H1 (cell line): ENCODE data around the gene ARID1B. TPM values are rescaled to one million over a fixed set of nuclear protein-coding genes. Genes with fewer than 3 reads are reported as not detected.

ENCODE experiments used
- CTCF ChIA-PET: fragments of 300-600 bp; sonication (Branson Sonifier 250); formaldehyde crosslinking; loops from one replicate; lab custom pipeline; 2021; ENCODE audit not compliant: partially characterized antibody; lab: Charles Lee
- POLR2A ChIA-PET: fragments of 300-600 bp; sonication (Branson Sonifier 250); formaldehyde crosslinking; loops from one replicate; lab custom pipeline; 2021; ENCODE audit warnings: inconsistent platforms; ENCODE audit not compliant: partially characterized antibody; lab: Charles Lee
- DNase-seq, 2 experiments: peaks; one replicate each; pipeline versions ENCODE4 v3.0.0 to v3.0.0-alpha.2; 2010 to 2022; ENCODE audit warnings: low spot score in 2 of 2, low read depth in 1 of 2, mixed read lengths in 1 of 2
- FAIRE-seq: peaks from 2 replicates; lab custom pipeline; 2011; peaks lifted over from hg19 to GRCh38; lab: Jason Lieb, UNC
- H2AFZ ChIP-seq: 2 replicates; pipeline ENCODE4 v1.8.1; 2012; ENCODE audit warnings: low read length, inconsistent platforms
- H2AK5ac ChIP-seq: 2 replicates; pipeline ENCODE4 v1.6.1; 2013; ENCODE audit warnings: low read depth, low read length
- H2BK120ac ChIP-seq: replicated peaks from 2 replicates; pipeline ENCODE3; 2013; ENCODE audit warnings: low read depth, low read length, inconsistent platforms
- H2BK12ac ChIP-seq: 2 replicates; pipeline ENCODE4 v1.6.1; 2013; ENCODE audit warnings: low read depth, low read length
- H2BK15ac ChIP-seq: 2 replicates; pipeline ENCODE4 v1.6.1; 2013; ENCODE audit warnings: low read length
- H2BK20ac ChIP-seq: 2 replicates; pipeline ENCODE4 v1.6.1; 2013; ENCODE audit warnings: low read length
- H2BK5ac ChIP-seq: 2 replicates; pipeline ENCODE4 v1.6.1; 2013; ENCODE audit warnings: low read depth, low read length
- H3K14ac ChIP-seq: 2 replicates; pipeline ENCODE4 v1.6.1; 2013; ENCODE audit warnings: inconsistent platforms; ENCODE audit not compliant: insufficient read length
- H3K18ac ChIP-seq: 2 replicates; pipeline ENCODE4 v1.6.1; 2013; ENCODE audit warnings: low read length; ENCODE audit errors: extremely low read depth
- H3K23ac ChIP-seq: 2 replicates; pipeline ENCODE4 v1.6.1; 2013; ENCODE audit warnings: inconsistent platforms; ENCODE audit not compliant: insufficient read length
- H3K23me2 ChIP-seq: 2 replicates; pipeline ENCODE4 v1.6.1; 2013; ENCODE audit warnings: low read depth, low read length
- H3K27ac ChIP-seq: 2 replicates; pipeline ENCODE4 v1.6.1; 2011; ENCODE audit warnings: low read depth, low read length, inconsistent platforms
- H3K27me3 ChIP-seq, 4 experiments: replicated peaks in 1 of 4; 1 replicate in 1 of 4; 2 replicates in 3 of 4; pipeline versions ENCODE4 v1.6.1 to v1.8.1; 2011 to 2013; ENCODE audit warnings: low read length in 3 of 4, mild to moderate bottlenecking in 3 of 4, inconsistent platforms in 2 of 4, mixed read lengths in 2 of 4, moderate library complexity in 1 of 4; ENCODE audit not compliant: control insufficient read depth in 3 of 4, insufficient read depth in 3 of 4; ENCODE audit errors: extremely low read depth in 1 of 4
- H3K36me3 ChIP-seq, 4 experiments: 2 replicates each; pipeline versions ENCODE4 v1.6.1 to v1.8.1; 2011 to 2013; ENCODE audit warnings: mild to moderate bottlenecking in 4 of 4, low read length in 3 of 4, moderate library complexity in 2 of 4, control low read depth in 1 of 4, inconsistent platforms in 1 of 4; ENCODE audit not compliant: insufficient read depth in 4 of 4, control insufficient read depth in 2 of 4
- H3K4ac ChIP-seq: replicated peaks from 2 replicates; pipeline ENCODE3; 2013; ENCODE audit warnings: low read length, low read depth, mixed read lengths, inconsistent platforms; ENCODE audit not compliant: insufficient read length
- H3K4me1 ChIP-seq, 4 experiments: replicated peaks in 1 of 4; 1 replicate in 1 of 4; 2 replicates in 3 of 4; pipeline versions ENCODE4 v1.6.1 to v1.8.1; 2011 to 2013; ENCODE audit warnings: low read length in 3 of 4, inconsistent platforms in 2 of 4, mixed read lengths in 1 of 4; ENCODE audit not compliant: insufficient read depth in 4 of 4, control insufficient read depth in 3 of 4
- H3K4me2 ChIP-seq, 2 experiments: 2 replicates each; pipeline versions ENCODE4 v1.6.1 to v1.8.1; 2011 to 2013; ENCODE audit warnings: low read depth in 2 of 2, low read length in 2 of 2, control low read depth in 1 of 2, inconsistent platforms in 1 of 2, mild to moderate bottlenecking in 1 of 2; ENCODE audit not compliant: insufficient read depth in 1 of 2
- H3K4me3 ChIP-seq, 4 experiments: fragments of 200-600, 300-600 bp in 1 of 4; sonication (generic), shearing (Covaris generic), sonication (Bioruptor Twin) in 1 of 4; 2 replicates each; pipeline versions ENCODE4 v1.5.1 to v1.8.1; 2011 to 2016; ENCODE audit warnings: low read length in 4 of 4, low read depth in 3 of 4, control low read depth in 2 of 4, inconsistent platforms in 2 of 4, mild to moderate bottlenecking in 2 of 4, mixed read lengths in 1 of 4, moderate library complexity in 1 of 4; ENCODE audit not compliant: insufficient read depth in 2 of 4; ENCODE audit errors: extremely low read depth in 1 of 4
- H3K56ac ChIP-seq: replicated peaks from 2 replicates; pipeline ENCODE3; 2013; ENCODE audit warnings: low read depth, mild to moderate bottlenecking, mixed read lengths, low read length, inconsistent platforms; ENCODE audit not compliant: insufficient read length
- H3K79me1 ChIP-seq: 2 replicates; pipeline ENCODE4 v1.6.1; 2013; ENCODE audit warnings: low read depth, low read length, control low read depth
- H3K79me2 ChIP-seq, 2 experiments: 2 replicates each; pipeline versions ENCODE4 v1.6.1 to v1.8.1; 2012 to 2013; ENCODE audit warnings: low read length in 2 of 2, mild to moderate bottlenecking in 2 of 2, inconsistent platforms in 1 of 2; ENCODE audit not compliant: insufficient read depth in 2 of 2, control insufficient read depth in 1 of 2
- H3K9ac ChIP-seq, 4 experiments: replicated peaks in 1 of 4; 1 replicate in 1 of 4; 2 replicates in 3 of 4; pipeline versions ENCODE4 v1.6.1 to v1.8.1; 2011 to 2013; ENCODE audit warnings: low read depth in 3 of 4, low read length in 3 of 4, control low read depth in 2 of 4, mild to moderate bottlenecking in 2 of 4, moderate library complexity in 2 of 4, inconsistent platforms in 1 of 4; ENCODE audit errors: extremely low read depth in 1 of 4
- H3K9me3 ChIP-seq, 2 experiments: 2 replicates each; pipeline versions ENCODE4 v1.6.1 to v1.8.1; 2012 to 2013; ENCODE audit warnings: mild to moderate bottlenecking in 2 of 2, moderate library complexity in 2 of 2, control low read depth in 1 of 2, inconsistent platforms in 1 of 2, low read depth in 1 of 2, low read length in 1 of 2, mixed read lengths in 1 of 2; ENCODE audit not compliant: insufficient read depth in 2 of 2
- H4K20me1 ChIP-seq, 2 experiments: replicated peaks in 1 of 2; 2 replicates each; pipeline versions ENCODE3 to v1.8.1; 2011 to 2013; ENCODE audit warnings: inconsistent platforms in 2 of 2, low read length in 2 of 2, mild to moderate bottlenecking in 1 of 2; ENCODE audit not compliant: insufficient read depth in 2 of 2, control insufficient read depth in 1 of 2
- H4K5ac ChIP-seq: 2 replicates; pipeline ENCODE4 v1.6.1; 2013; ENCODE audit warnings: low read length, low read depth, mixed read lengths, inconsistent platforms; ENCODE audit not compliant: insufficient read length
- H4K8ac ChIP-seq: 2 replicates; pipeline ENCODE4 v1.8.0; 2013; ENCODE audit warnings: mild to moderate bottlenecking, moderate library complexity, low read length, inconsistent platforms; ENCODE audit not compliant: insufficient read depth; ENCODE audit errors: extremely low read depth
- H4K91ac ChIP-seq: replicated peaks from 2 replicates; pipeline ENCODE3; 2013; ENCODE audit warnings: low read length, mixed read lengths, inconsistent platforms; ENCODE audit not compliant: insufficient read length
- BACH1 ChIP-seq: IDR thresholded peaks from 2 replicates; pipeline ENCODE4 v1.6.1; 2012; ENCODE audit warnings: low read length, improper control_type of control experiment
- BCL11A ChIP-seq, 2 experiments: IDR thresholded peaks; one replicate each; pipeline ENCODE4 v1.6.1; 2011; ENCODE audit warnings: low read depth in 2 of 2, low read length in 2 of 2, mild to moderate bottlenecking in 2 of 2
- BRCA1 ChIP-seq: IDR thresholded peaks from 2 replicates; pipeline ENCODE4 v1.6.1; 2012; ENCODE audit warnings: low read depth, low read length, improper control_type of control experiment
- CTBP2 ChIP-seq: IDR thresholded peaks from 2 replicates; pipeline ENCODE4 v1.7.0; 2011; ENCODE audit warnings: borderline replicate concordance, mild to moderate bottlenecking, moderate library complexity, mixed read lengths, low read length; ENCODE audit not compliant: insufficient read depth, insufficient read length
- EGR1 ChIP-seq: IDR thresholded peaks from 2 replicates; pipeline ENCODE4 v1.6.1; 2011; ENCODE audit warnings: low read depth, low read length, borderline replicate concordance
- GABPA ChIP-seq: IDR thresholded peaks from 2 replicates; pipeline ENCODE4 v1.6.1; 2011; ENCODE audit warnings: mild to moderate bottlenecking, low read length, moderate library complexity, borderline replicate concordance; ENCODE audit not compliant: insufficient read depth
- GTF2F1 ChIP-seq: IDR thresholded peaks from 2 replicates; pipeline ENCODE4 v1.6.1; 2012; ENCODE audit warnings: low read depth, low read length, improper control_type of control experiment, borderline replicate concordance
- NANOG ChIP-seq: IDR thresholded peaks from 2 replicates; pipeline ENCODE4 v1.6.1; 2011; ENCODE audit warnings: low read length, low read depth, mild to moderate bottlenecking, inconsistent platforms; ENCODE audit not compliant: insufficient read depth, poor library complexity, severe bottlenecking
- NRF1 ChIP-seq: IDR thresholded peaks from 2 replicates; pipeline ENCODE4 v1.6.1; 2011; ENCODE audit warnings: mild to moderate bottlenecking, low read depth, low read length, improper control_type of control experiment
- POU5F1 ChIP-seq: IDR thresholded peaks from 2 replicates; pipeline ENCODE4 v1.6.1; 2011; ENCODE audit warnings: low read depth, mild to moderate bottlenecking, low read length, moderate library complexity
- RBBP5 ChIP-seq: IDR thresholded peaks from 2 replicates; pipeline ENCODE4 v1.7.1; 2012; ENCODE audit warnings: low read depth, mild to moderate bottlenecking, inconsistent platforms, low read length, moderate library complexity, borderline replicate concordance
- TCF12 ChIP-seq: IDR thresholded peaks from 2 replicates; pipeline ENCODE4 v1.6.1; 2011; ENCODE audit warnings: low read depth, mild to moderate bottlenecking, low read length
- USF2 ChIP-seq: IDR thresholded peaks from 2 replicates; pipeline ENCODE4 v1.6.1; 2011; ENCODE audit warnings: low read length, improper control_type of control experiment
- whole genome bisulfite sequencing, 2 experiments: shearing (Covaris generic) in 1 of 2; methylation state at CpG; one replicate each; pipeline versions ENCODE4 v1.1.6 to v1.1.7; 2013 to 2015; ENCODE audit warnings: low lambda C conversion rate in 2 of 2, mixed read lengths in 2 of 2, inconsistent platforms in 1 of 2, low coverage in 1 of 2, missing lambda C conversion rate in 1 of 2; ENCODE audit not compliant: insufficient replicate concordance in 2 of 2, insufficient coverage in 1 of 2, insufficient read length in 1 of 2; ENCODE audit errors: extremely low coverage in 1 of 2, missing lambda C conversion rate in 1 of 2; 5-methylcytosine and 5-hydroxymethylcytosine counted together
- polyA plus RNA-seq, 7 experiments: library from polyadenylated mRNA; depleted of rRNA in 3 of 7; stranded (reverse) in 5 of 7; unstranded in 2 of 7; fragments of >200 nt in 5 of 7; fragments of 200-250 nt in 2 of 7; gene quantifications; 1 replicate in 5 of 7; 2 replicates in 1 of 7; 4 replicates in 1 of 7; pipeline versions ENCODE4 v1.2.1 to v1.2.3, GENCODE V29; 2011 to 2013; ENCODE audit warnings: missing spikeins in 2 of 7, mixed read lengths in 2 of 7
- total RNA-seq: library from RNA; stranded (reverse); fragmentation: NEBNext Ultra II Directional; extraction: Animal tissue kit (Norgen Biotek cat#: 25700); gene quantifications from 2 replicates; pipeline ENCODE4 v1.2.1, GENCODE V29; 2021

ARID1B gene
- total and polyA plus RNA-seq, 2 of the 8 experiments (the other 6 are each of a cell fraction or from before 2014, with no cell fraction given): 24.3 to 70.3 TPM

- Histone ChIP-seq H3K79me1 (no peaks in the 10 kb centered on the region; the same call in 1 of the 2 replicates), H3K9me3 (no peaks in the 10 kb centered on the region), H3K18ac (no peak overlapping the region), H2BK20ac (no peak overlapping the region), H3K27ac (no peak overlapping the region), H3K56ac (no peak overlapping the region), H2BK5ac (no peak overlapping the region), H4K5ac (no peak overlapping the region), H3K4me1 (peaks cover 0 to 12% (median 7%) of the 10 kb centered on the region in 4 experiments; a peak in 5 of 7 replicates), H3K4me3 (no peak overlapping the region), H4K91ac (no peak overlapping the region), H2BK15ac (no peak overlapping the region), H2AK5ac (no peak overlapping the region), H3K27me3 (no peaks in the 10 kb centered on the region), H4K8ac (no peak overlapping the region), H3K23ac (no peak overlapping the region), H3K36me3 (peaks cover 0 to 3% (median 0%) of the 10 kb centered on the region in 4 experiments; a peak in 1 of 8 replicates), H2BK120ac (no peak overlapping the region), H3K23me2 (no peaks in the 10 kb centered on the region), H3K4me2 (no peak overlapping the region), H3K9ac (no peak overlapping the region), H3K4ac (no peak overlapping the region), H2AFZ (no peak overlapping the region), H4K20me1 (peaks cover 0 to 4% of the 10 kb centered on the region in 2 experiments), H2BK12ac (no peak overlapping the region), H3K79me2 (peaks cover 0 to 40% of the 10 kb centered on the region in 2 experiments; a peak in 2 of 4 replicates), H3K14ac (no peak overlapping the region)
- no peak for FAIRE-seq
- 85% methylated on average over 3 of the region's 3 CpGs; no CpG with 5 or more reads in 1 of the 2 experiments for WGBS, 2 experiments
- POLR2A ChIA-PET: interaction anchor here (2.0 kb wide), 1 partner anchor 11 kb away, joined by 6 read pairs; no protein-coding TSS in a partner anchor
- DNase-seq: no peak
- CTCF ChIA-PET: interaction anchor here (1.3 to 1.9 kb wide), 2 partner anchors 9 to 77 kb away, joined by 4 to 8 read pairs; no protein-coding TSS in a partner anchor
- TF ChIP-seq GABPA (no peak), POU5F1 (no peak), CTBP2 (no peak), RBBP5 (no peak), USF2 (no peak), NANOG (no peak), GTF2F1 (no peak), BCL11A (IDR thresholded peaks at IDR 0.05; ENCODE audit: low read depth in 2 of 2, low read length in 2 of 2) (no peak), EGR1 (no peak), NRF1 (no peak), BRCA1 (no peak), BACH1 (no peak), TCF12 (no peak)
Measured at GRCh38 chr6:157079771-157080170, 302.6 kb downstream of the ARID1B start.
